Measurements from ENCODE around the gene DHX38. TPM values are rescaled to one million over a fixed set of nuclear protein-coding genes. Genes with fewer than 3 reads are reported as not detected.

The DHX38 gene
- total RNA-seq, 1 donor from 2014 or later = 99.4 TPM

DNA sequence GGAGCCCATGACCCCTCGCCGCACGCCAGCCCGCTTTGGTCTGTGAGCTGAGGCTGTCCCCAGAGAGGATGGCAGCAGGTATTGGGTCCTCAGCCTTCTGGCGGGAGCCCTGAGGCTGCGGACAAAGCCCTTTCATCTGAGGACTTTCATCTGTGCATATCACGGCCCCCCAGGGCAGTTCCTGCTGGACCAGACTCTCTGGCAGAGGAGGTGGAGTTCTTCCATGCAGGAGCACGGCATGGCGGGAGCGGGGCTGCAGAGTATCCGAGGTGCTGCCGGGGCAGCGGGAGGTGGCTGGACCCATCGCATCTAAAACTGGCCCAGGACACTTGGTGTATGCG lies 18.8 kb downstream of the DHX38 start:
- Mint-ChIP-seq H3K27ac (no peak overlapping the region), H3K4me3 (no peak overlapping the region), H3K9me3 (no peaks in the 10 kb centered on the region), H3K4me1 (ENCODE audit: low read depth) (no peaks in the 10 kb centered on the region), H3K36me3 (ENCODE audit: low read depth) (peaks cover 37% of the 10 kb centered on the region), H3K27me3 (ENCODE audit: insufficient read depth) (peaks cover 5% of the 10 kb centered on the region)
- intact Hi-C loops (cut with micrococcal nuclease) = no loop called here
- no peak for DNase-seq (ENCODE audit: low spot score)

DNA sequence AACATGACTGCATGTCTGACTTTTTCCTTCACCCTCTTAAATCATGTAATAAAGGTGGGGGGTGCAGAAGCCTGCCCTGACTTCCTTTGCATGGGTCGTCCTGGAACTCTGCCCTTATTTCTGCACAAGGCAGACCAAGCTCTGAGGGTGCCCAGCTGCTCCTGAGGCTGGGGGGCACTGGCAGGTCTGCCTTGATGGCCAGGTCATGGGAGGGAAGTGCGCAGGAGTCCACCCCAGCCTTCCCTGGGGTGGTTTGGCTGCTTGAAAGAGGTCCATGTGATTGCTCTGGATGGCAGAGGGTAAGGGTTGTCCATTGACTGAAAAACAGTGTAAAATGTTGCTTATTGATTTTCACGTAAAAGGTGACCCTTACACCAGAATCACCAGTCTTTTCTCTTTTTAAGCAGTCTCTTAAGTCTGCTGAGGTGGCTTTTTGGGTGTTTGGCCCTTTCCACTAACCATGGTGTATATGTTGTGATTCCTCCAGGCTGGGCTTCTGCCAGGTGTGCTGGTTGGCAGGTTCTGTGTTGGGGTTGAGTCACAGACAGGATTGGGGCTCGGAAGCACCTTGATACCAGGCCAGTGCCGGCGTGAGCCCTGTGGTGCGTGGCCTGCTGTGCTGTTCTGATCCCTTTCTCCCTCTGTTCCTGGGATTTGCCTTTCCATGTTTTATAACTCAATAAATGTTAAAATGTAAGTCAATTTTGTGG lies 19.4 kb downstream of the DHX38 start:
- Mint-ChIP-seq H3K36me3 (ENCODE audit: low read depth) (peaks cover 32% of the 10 kb centered on the region), H3K4me3 (no peak overlapping the region), H3K27ac (no peak overlapping the region), H3K27me3 (ENCODE audit: insufficient read depth) (peaks cover 5% of the 10 kb centered on the region), H3K9me3 (no peaks in the 10 kb centered on the region), H3K4me1 (ENCODE audit: low read depth) (no peaks in the 10 kb centered on the region)
- no peak for DNase-seq (ENCODE audit: low spot score)
- intact Hi-C loops (cut with micrococcal nuclease) = no loop called here

GRCh38 chr16:72113616-72113945 lies 19.9 kb downstream of the DHX38 start:
- intact Hi-C loops (cut with micrococcal nuclease) = no loop called here
- DNase-seq (ENCODE audit: low spot score) = no peak
- H3K4me3 Mint-ChIP-seq = no peak overlapping the region
- H3K27me3 Mint-ChIP-seq (ENCODE audit: insufficient read depth) = peaks cover 5% of the 10 kb centered on the region
- peaks cover 29% of the 10 kb centered on the region for H3K36me3 Mint-ChIP-seq (ENCODE audit: low read depth)
- H3K27ac Mint-ChIP-seq = no peak overlapping the region
- no peaks in the 10 kb centered on the region for H3K4me1 Mint-ChIP-seq (ENCODE audit: low read depth)
- no peaks in the 10 kb centered on the region for H3K9me3 Mint-ChIP-seq

- Mint-ChIP-seq H3K27me3 (ENCODE audit: insufficient read depth) (peaks cover 10% of the 10 kb centered on the region), H3K9me3 (no peaks in the 10 kb centered on the region), H3K36me3 (ENCODE audit: low read depth) (no peaks in the 10 kb centered on the region), H3K27ac (no peak overlapping the region), H3K4me1 (ENCODE audit: low read depth) (no peaks in the 10 kb centered on the region), H3K4me3 (no peak overlapping the region)
- no peak for DNase-seq (ENCODE audit: low spot score)
- intact Hi-C loops (cut with micrococcal nuclease) = no loop called here
Measured at GRCh38 chr16:72120026-72120425, 26.4 kb downstream of the DHX38 start.

GRCh38 chr16:72122308-72122707 lies 28.7 kb downstream of the DHX38 start:
- no peaks in the 10 kb centered on the region for H3K4me1 Mint-ChIP-seq (ENCODE audit: low read depth)

DNA sequence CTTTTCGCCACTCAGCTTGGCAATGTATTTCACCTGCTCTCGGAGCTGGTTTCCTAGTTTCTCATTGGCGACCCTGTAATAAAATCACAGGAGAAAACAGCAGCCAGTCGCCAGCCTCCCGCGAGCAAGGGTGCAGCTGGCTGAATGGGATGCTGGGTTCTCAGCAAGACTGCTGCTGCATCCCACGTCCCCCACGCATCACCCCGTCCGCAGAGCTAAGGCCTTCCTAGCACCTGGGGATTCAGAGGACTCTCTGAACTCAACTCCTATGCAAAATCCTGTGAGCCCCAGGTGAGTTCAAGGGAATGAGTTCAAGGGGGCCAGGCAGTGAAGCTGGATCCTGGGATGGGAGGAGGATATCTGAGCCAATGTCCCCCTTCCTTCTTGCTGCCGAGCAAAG lies 29.3 kb downstream of the DHX38 start:
- intact Hi-C loops (cut with micrococcal nuclease) = no loop called here

More at GRCh38 chr16:72122308-72122707, 28.7 kb downstream of the DHX38 start:
- Mint-ChIP-seq H3K27me3 (ENCODE audit: insufficient read depth) (peaks cover 8% of the 10 kb centered on the region), H3K27ac (no peak overlapping the region), H3K4me3 (no peak overlapping the region), H3K9me3 (no peaks in the 10 kb centered on the region), H3K36me3 (ENCODE audit: low read depth) (no peaks in the 10 kb centered on the region)
- intact Hi-C loops (cut with micrococcal nuclease) = no loop called here
- DNase-seq (ENCODE audit: low spot score) = no peak

DNA sequence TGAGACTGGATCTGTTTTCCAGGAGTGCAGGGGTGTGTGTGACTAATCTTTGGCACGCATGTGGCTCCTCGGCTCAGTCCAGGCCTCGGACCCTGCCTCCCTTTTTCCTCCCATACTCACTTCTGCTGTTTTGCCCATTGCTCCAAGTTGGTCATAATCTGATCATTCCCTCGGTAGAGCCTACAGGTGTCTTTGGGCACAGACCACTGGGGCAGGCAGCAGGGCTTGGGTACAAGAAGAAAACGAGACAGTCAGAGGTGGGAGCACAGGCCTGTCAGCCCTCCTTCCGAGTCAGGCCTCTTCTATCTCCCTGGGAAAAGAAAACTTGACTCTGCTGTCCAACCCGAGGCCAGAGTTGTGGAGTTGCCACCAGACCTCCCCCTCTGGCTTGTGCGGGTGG lies 29.8 kb downstream of the DHX38 start:
- DNase-seq (ENCODE audit: low spot score) = no peak
- Mint-ChIP-seq H3K27me3 (ENCODE audit: insufficient read depth) (peaks cover 7% of the 10 kb centered on the region), H3K9me3 (no peaks in the 10 kb centered on the region), H3K4me3 (no peak overlapping the region), H3K4me1 (ENCODE audit: low read depth) (no peaks in the 10 kb centered on the region), H3K27ac (no peak overlapping the region), H3K36me3 (ENCODE audit: low read depth) (no peaks in the 10 kb centered on the region)
- intact Hi-C loops (cut with micrococcal nuclease) = no loop called here

More for the DNA sequence above, 29.3 kb downstream of the DHX38 start:
- Mint-ChIP-seq H3K4me1 (ENCODE audit: low read depth) (no peaks in the 10 kb centered on the region), H3K4me3 (no peak overlapping the region), H3K27me3 (ENCODE audit: insufficient read depth) (peaks cover 7% of the 10 kb centered on the region), H3K27ac (no peak overlapping the region), H3K36me3 (ENCODE audit: low read depth) (no peaks in the 10 kb centered on the region), H3K9me3 (no peaks in the 10 kb centered on the region)
- no peak for DNase-seq (ENCODE audit: low spot score)

DNA sequence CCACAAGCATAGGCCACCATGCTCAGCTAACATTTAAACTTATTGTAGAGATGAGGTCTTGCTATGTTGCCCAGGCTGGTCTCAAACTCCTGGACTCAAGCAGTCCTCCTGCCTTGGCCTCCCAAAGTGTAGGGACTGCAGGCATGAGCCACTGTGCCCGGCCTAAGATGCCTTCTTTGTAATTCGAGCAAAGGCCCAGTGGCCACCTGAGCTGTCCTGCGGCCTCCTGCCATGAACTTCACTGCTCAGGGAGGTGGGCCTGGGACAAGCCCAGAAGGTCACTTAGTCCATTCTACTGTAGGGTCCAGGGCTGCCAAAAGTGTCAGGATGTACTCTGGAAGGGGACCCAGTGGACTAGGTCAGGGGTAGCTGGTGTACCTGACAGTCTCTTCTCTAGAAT lies 30.5 kb downstream of the DHX38 start:
- no peaks in the 10 kb centered on the region for H3K9me3 Mint-ChIP-seq
- no peak for DNase-seq (ENCODE audit: low spot score)
- intact Hi-C loops (cut with micrococcal nuclease) = no loop called here
- H3K4me3 Mint-ChIP-seq = no peak overlapping the region
- H3K36me3 Mint-ChIP-seq (ENCODE audit: low read depth) = no peaks in the 10 kb centered on the region
- peaks cover 7% of the 10 kb centered on the region for H3K27me3 Mint-ChIP-seq (ENCODE audit: insufficient read depth)
- H3K4me1 Mint-ChIP-seq (ENCODE audit: low read depth) = no peaks in the 10 kb centered on the region
- H3K27ac Mint-ChIP-seq = no peak overlapping the region

DNA sequence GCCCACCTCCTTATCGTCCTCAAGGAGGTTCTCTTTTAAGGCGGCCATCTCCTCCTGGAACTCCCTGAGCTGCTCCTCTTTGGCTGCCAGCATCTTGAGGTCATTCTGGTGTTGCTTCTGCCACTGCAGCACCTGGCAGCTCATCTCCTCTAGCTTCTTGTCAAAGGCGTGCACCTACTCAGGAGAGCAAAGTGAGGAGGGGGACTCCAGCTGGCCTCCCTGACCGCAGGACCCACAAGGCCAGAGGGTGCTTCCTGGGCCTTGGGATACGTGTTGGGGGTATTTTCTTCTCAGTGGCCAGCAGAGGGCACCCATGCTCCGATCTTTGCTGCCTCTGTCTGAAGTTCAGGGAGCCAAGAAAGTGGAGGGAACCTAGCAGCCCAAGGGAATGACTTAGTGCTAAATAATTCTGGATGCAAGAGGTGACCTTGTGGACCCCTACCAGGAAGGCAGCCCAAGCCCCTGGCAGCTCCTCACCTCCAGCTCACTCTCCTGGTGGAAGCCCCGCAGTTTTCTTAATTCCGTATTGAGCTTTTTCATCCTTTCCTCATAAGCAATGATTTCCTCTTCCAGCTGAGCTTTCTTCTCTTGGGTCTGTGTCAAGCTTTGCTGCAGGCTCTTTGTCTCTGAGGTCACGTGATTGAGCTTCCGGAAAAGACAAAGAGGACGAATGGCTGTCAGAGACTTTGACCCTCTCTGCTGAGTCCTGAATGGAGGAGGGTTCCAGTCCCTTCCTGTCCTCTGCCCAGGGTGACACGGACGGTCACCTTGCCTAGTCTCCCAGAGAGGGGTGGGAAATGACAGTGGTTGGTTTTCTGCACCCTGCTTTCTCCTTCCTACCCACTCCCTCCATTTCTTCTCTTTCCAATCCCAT lies 31.4 kb downstream of the DHX38 start:
- Mint-ChIP-seq H3K9me3 (no peaks in the 10 kb centered on the region), H3K4me3 (no peak overlapping the region), H3K27ac (no peak overlapping the region), H3K4me1 (ENCODE audit: low read depth) (no peaks in the 10 kb centered on the region), H3K27me3 (ENCODE audit: insufficient read depth) (peaks cover 9% of the 10 kb centered on the region), H3K36me3 (ENCODE audit: low read depth) (no peaks in the 10 kb centered on the region)
- DNase-seq (ENCODE audit: low spot score) = peak; percentile 39
- intact Hi-C loops (cut with micrococcal nuclease) = loop anchor here (5.0 kb wide), 1 partner anchor 1072 kb away; no protein-coding TSS in a partner anchor

- Mint-ChIP-seq H3K36me3 (ENCODE audit: low read depth) (no peaks in the 10 kb centered on the region), H3K4me1 (ENCODE audit: low read depth) (no peaks in the 10 kb centered on the region), H3K27me3 (ENCODE audit: insufficient read depth) (peaks cover 10% of the 10 kb centered on the region), H3K9me3 (no peaks in the 10 kb centered on the region), H3K4me3 (no peak overlapping the region), H3K27ac (no peak overlapping the region)
- DNase-seq (ENCODE audit: low spot score) = no peak
- intact Hi-C loops (cut with micrococcal nuclease) = loop anchor here (5.0 kb wide), 1 partner anchor 1071 kb away; no protein-coding TSS in a partner anchor
Measured at GRCh38 chr16:72125635-72126428, 32.2 kb downstream of the DHX38 start.

DNA sequence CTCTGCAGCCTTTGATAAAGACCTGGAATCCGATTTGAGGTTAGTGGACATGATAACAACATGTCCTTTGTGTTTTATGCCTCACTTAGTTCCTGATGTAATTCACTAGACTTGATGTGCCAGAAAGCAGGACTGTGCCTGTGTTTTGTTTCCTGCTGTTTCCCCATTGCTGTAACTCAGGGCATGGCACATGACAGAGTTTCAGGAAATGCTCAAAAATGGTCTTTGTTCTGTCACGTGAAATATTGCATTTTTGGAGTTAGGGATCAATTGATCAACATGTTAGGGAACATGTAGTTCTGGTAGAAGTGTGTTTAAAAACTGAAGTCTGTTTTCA lies 32.8 kb downstream of the DHX38 start:
- intact Hi-C loops (cut with micrococcal nuclease) = loop anchor here (5.0 kb wide), 1 partner anchor 1071 kb away; no protein-coding TSS in a partner anchor

GRCh38 chr16:72128701-72129100 lies 35.1 kb downstream of the DHX38 start:
- Mint-ChIP-seq H3K9me3 (no peaks in the 10 kb centered on the region), H3K27ac (no peak overlapping the region), H3K4me3 (no peak overlapping the region), H3K36me3 (ENCODE audit: low read depth) (no peaks in the 10 kb centered on the region), H3K4me1 (ENCODE audit: low read depth) (no peaks in the 10 kb centered on the region), H3K27me3 (ENCODE audit: insufficient read depth) (peaks cover 5% of the 10 kb centered on the region)
- intact Hi-C loops (cut with micrococcal nuclease) = loop anchor here (5.0 kb wide), 1 partner anchor 1069 kb away; no protein-coding TSS in a partner anchor
- no peak for DNase-seq (ENCODE audit: low spot score)

More for the DNA sequence above, 32.8 kb downstream of the DHX38 start:
- Mint-ChIP-seq H3K27me3 (ENCODE audit: insufficient read depth) (peaks cover 10% of the 10 kb centered on the region), H3K36me3 (ENCODE audit: low read depth) (no peaks in the 10 kb centered on the region), H3K4me1 (ENCODE audit: low read depth) (no peaks in the 10 kb centered on the region), H3K4me3 (no peak overlapping the region), H3K9me3 (no peaks in the 10 kb centered on the region), H3K27ac (no peak overlapping the region)
- no peak for DNase-seq (ENCODE audit: low spot score)

All from activated T-helper 1 cell treated with anti-CD3 and anti-CD28 coated beads, Interleukin-12 subunit alpha, Interleukin-12 subunit beta, Interleukin-2, Interleukin-4 antibody, amounts not matched to agents 30 ng/mL and 10 ng/mL and 1 ng/mL, durations not matched to agents 14 hours and 24 hours and 36 hours (primary cell).